Stimulated activated CD4-positive, alpha-beta T cell treated with anti-CD3 and anti-CD28 coated beads, Interleukin-4, amount 100 ng/mL, for 24 hours (primary cell): Measurements from ENCODE around the gene ZNF385D.

Experiments used
- DNase-seq: peaks from one replicate; pipeline ENCODE4 v3.0.0-alpha.2; 2020

The ZNF385D gene

GRCh38 chr3:21747376-21747775 is 3.6 kb downstream of the ZNF385D start:
- no peak for DNase-seq

- DNase-seq, result no peak
Observed at GRCh38 chr3:21745966-21746365, 5.0 kb downstream of the ZNF385D start.

GRCh38 chr3:21744793-21745192 is 6.2 kb downstream of the ZNF385D start:
- no peak for DNase-seq

GRCh38 chr3:21738935-21739702 is 11.9 kb downstream of the ZNF385D start:
- no peak for DNase-seq

- DNase-seq, result no peak
Observed at GRCh38 chr3:21738283-21738682, 12.7 kb downstream of the ZNF385D start.

- DNase-seq, result no peak
Observed at GRCh38 chr3:21734746-21735145, 16.3 kb downstream of the ZNF385D start.

- no peak for DNase-seq
Observed at GRCh38 chr3:21729888-21730459, 21.0 kb downstream of the ZNF385D start.

GRCh38 chr3:21729331-21729730 is 21.7 kb downstream of the ZNF385D start:
- DNase-seq, result no peak

GRCh38 chr3:21722768-21723167 is 28.2 kb downstream of the ZNF385D start:
- DNase-seq, result no peak

- no peak for DNase-seq
Observed at GRCh38 chr3:21722301-21722700, 28.7 kb downstream of the ZNF385D start.

- DNase-seq, result no peak
Observed at GRCh38 chr3:21718943-21719591, 31.9 kb downstream of the ZNF385D start.

GRCh38 chr3:21718161-21718765 is 32.7 kb downstream of the ZNF385D start:
- DNase-seq, result no peak

- no peak for DNase-seq
Observed at GRCh38 chr3:21715662-21716061, 35.3 kb downstream of the ZNF385D start.

- no peak for DNase-seq
Observed at GRCh38 chr3:21705769-21706168, 45.2 kb downstream of the ZNF385D start.

- no peak for DNase-seq
Observed at GRCh38 chr3:21704796-21705195, 46.2 kb downstream of the ZNF385D start.

- DNase-seq, result no peak
Observed at GRCh38 chr3:21703291-21703690, 47.7 kb downstream of the ZNF385D start.

- no peak for DNase-seq
Observed at GRCh38 chr3:21697707-21698106, 53.3 kb downstream of the ZNF385D start.

- DNase-seq, result no peak
Observed at GRCh38 chr3:21694506-21694905, 56.5 kb downstream of the ZNF385D start.

GRCh38 chr3:21691036-21691435 is 60.0 kb downstream of the ZNF385D start:
- no peak for DNase-seq

GRCh38 chr3:21682206-21682605 is 68.8 kb downstream of the ZNF385D start:
- DNase-seq, result no peak

GRCh38 chr3:21673393-21673792 is 77.6 kb downstream of the ZNF385D start:
- DNase-seq, result no peak

GRCh38 chr3:21672303-21672702 is 78.7 kb downstream of the ZNF385D start:
- no peak for DNase-seq

- no peak for DNase-seq
Observed at GRCh38 chr3:21670386-21670785, 80.6 kb downstream of the ZNF385D start.

GRCh38 chr3:21668012-21668411 is 83.0 kb downstream of the ZNF385D start:
- no peak for DNase-seq
